ENCODE results near the gene DYNC1LI2.
A peak's percentile ranks its signal among the peaks of the same experiment; 100 is the strongest.

Gene DYNC1LI2

DNA sequence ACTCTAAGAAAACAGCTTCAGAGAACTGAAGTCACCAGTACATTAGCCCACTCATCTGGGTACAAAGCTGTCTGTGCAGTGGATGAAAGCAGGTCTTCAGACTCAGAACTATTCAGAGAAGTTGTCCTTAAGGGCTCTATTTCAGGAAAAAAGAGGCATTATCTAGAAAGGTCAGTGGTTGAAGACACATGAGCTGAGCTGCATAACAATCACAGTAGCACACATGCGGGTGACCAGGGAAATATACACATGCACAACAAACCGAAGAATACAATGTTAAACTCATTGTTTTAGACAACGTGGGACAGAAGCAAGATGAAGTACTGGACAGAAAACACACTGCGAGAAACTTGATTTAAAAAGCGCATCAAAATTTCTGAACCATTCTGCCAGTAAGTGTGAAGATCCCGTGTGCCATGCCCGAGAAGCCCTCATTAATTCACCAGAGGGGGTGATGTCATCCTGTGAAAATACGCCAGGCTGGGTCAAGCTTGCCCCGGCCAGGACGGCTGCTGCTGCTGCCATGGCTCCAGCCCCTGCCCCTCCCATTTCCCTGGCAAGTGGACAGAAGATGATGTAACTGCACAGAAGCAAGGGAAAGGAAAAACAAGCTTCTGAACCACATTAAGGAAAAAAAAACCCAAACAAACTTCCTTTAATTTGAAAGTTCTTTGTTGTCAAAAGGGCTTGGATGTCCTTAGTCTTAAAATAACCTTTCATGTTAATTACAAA lies 10.1 kb downstream of the DYNC1LI2 start:
- no peak overlapping the region for H3K27ac ChIP-seq (ENCODE audit: insufficient read depth, low read length, poor library complexity, severe bottlenecking)
- no peak overlapping the region for H3K4me3 ChIP-seq (ENCODE audit: insufficient read depth, low read depth, low read length, poor library complexity, severe bottlenecking)
- no peaks in the 10 kb centered on the region for H3K4me1 ChIP-seq (ENCODE audit: control insufficient read depth, insufficient read depth, low read length, poor library complexity, severe bottlenecking)
- no peaks in the 10 kb centered on the region for H3K27me3 ChIP-seq (replicated peaks; ENCODE audit: control insufficient read depth, insufficient read depth, low read length, poor library complexity, severe bottlenecking)
- peaks cover 69% of the 10 kb centered on the region for H3K36me3 ChIP-seq (ENCODE audit: control insufficient read depth, insufficient read depth, low read length)
- H3K9me3 ChIP-seq (ENCODE audit: control insufficient read depth, low read length): no peaks in the 10 kb centered on the region
- DNase-seq: no peak

DNA sequence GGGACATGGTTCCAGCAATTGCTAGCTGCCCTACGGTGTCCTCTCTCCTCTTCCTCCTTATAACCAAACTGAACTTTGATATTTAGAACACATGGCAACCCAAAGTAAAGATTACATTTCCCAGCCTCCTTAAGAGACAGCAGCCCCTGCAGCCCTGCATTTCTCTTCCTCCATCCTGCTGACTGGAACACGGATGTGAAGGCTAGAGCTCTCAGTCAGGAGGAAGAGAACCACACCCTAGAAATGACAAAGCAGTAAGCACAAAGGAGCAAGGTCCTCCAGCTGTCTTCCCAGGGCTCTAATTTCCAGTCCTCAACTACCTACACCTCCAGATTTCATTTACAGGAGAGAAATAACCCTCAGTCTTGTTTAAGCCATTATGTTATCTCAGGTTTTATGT lies 10.9 kb downstream of the DYNC1LI2 start:
- peaks cover 72% of the 10 kb centered on the region for H3K36me3 ChIP-seq (ENCODE audit: control insufficient read depth, insufficient read depth, low read length)
- no peaks in the 10 kb centered on the region for H3K27me3 ChIP-seq (replicated peaks; ENCODE audit: control insufficient read depth, insufficient read depth, low read length, poor library complexity, severe bottlenecking)
- H3K4me1 ChIP-seq (ENCODE audit: control insufficient read depth, insufficient read depth, low read length, poor library complexity, severe bottlenecking): no peaks in the 10 kb centered on the region
- no peak overlapping the region for H3K4me3 ChIP-seq (ENCODE audit: insufficient read depth, low read depth, low read length, poor library complexity, severe bottlenecking)
- no peaks in the 10 kb centered on the region for H3K9me3 ChIP-seq (ENCODE audit: control insufficient read depth, low read length)
- no peak for DNase-seq
- no peak overlapping the region for H3K27ac ChIP-seq (ENCODE audit: insufficient read depth, low read length, poor library complexity, severe bottlenecking)

DNA sequence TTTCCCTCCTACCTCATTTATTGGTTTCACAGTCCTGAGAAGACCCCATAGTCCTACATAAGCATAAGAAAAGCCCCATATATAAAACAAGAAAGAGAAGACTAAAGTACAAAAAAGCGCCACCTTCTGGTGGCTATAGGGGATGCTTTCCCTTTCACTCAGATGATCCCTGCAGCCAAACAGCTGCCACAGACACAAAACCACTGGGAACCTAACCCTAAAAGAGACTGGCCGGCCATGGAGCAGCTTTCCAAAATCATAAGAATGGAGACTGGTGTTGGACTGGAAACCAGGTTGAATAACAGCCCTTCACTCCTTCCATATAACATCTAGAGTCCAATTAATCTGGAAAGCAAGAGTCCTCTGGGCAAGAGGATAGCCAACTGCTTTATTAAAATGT lies 11.4 kb downstream of the DYNC1LI2 start:
- peaks cover 72% of the 10 kb centered on the region for H3K36me3 ChIP-seq (ENCODE audit: control insufficient read depth, insufficient read depth, low read length)
- no peak overlapping the region for H3K27ac ChIP-seq (ENCODE audit: insufficient read depth, low read length, poor library complexity, severe bottlenecking)
- H3K9me3 ChIP-seq (ENCODE audit: control insufficient read depth, low read length): no peaks in the 10 kb centered on the region
- no peaks in the 10 kb centered on the region for H3K4me1 ChIP-seq (ENCODE audit: control insufficient read depth, insufficient read depth, low read length, poor library complexity, severe bottlenecking)
- H3K27me3 ChIP-seq (replicated peaks; ENCODE audit: control insufficient read depth, insufficient read depth, low read length, poor library complexity, severe bottlenecking): no peaks in the 10 kb centered on the region
- no peak overlapping the region for H3K4me3 ChIP-seq (ENCODE audit: insufficient read depth, low read depth, low read length, poor library complexity, severe bottlenecking)
- peak in 1 of 3 donors; percentile 2 for DNase-seq

DNA sequence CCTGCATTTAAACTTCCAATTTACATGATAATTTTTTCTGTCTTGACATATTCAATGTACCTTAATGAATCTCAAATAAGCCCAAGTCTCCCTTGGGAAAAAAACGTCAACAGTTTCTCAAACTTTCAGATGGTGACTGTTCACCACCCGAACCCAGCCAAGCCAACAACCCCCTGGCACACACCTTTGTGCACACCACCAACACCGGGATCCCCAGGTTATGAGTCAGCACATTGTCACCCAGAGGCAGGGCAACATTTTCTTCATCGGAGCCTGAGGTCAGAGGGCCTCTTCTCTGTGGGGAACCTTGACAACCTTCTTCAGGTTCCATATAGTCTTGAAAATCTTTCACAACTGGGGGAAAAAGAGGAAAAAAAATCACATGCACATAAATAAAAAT lies 15.5 kb downstream of the DYNC1LI2 start:
- no peaks in the 10 kb centered on the region for H3K27me3 ChIP-seq (replicated peaks; ENCODE audit: control insufficient read depth, insufficient read depth, low read length, poor library complexity, severe bottlenecking)
- peaks cover 74% of the 10 kb centered on the region for H3K36me3 ChIP-seq (ENCODE audit: control insufficient read depth, insufficient read depth, low read length)
- DNase-seq: no peak
- no peaks in the 10 kb centered on the region for H3K4me1 ChIP-seq (ENCODE audit: control insufficient read depth, insufficient read depth, low read length, poor library complexity, severe bottlenecking)
- no peak overlapping the region for H3K4me3 ChIP-seq (ENCODE audit: insufficient read depth, low read depth, low read length, poor library complexity, severe bottlenecking)
- H3K9me3 ChIP-seq (ENCODE audit: control insufficient read depth, low read length): no peaks in the 10 kb centered on the region
- H3K27ac ChIP-seq (ENCODE audit: insufficient read depth, low read length, poor library complexity, severe bottlenecking): no peak overlapping the region

DNA sequence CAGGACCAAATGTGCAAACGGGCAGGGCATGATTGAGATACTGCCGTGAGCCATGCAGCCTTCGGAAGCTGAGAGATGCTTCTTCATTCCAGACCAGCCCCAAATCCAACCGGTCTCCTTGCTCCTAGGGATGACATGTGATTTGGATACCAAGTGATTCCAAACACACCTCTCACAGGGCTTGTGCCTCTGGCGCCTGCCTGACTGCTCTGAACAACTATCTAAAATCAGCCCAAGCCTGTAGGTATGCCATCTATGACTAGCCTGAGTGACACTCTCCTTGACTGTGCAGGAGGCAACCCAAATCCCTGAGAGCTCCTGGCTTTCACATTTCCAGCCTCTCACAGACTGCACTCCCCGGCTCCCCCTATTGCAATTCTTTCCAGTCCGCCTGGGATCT lies 20.3 kb downstream of the DYNC1LI2 start:
- peaks cover 77% of the 10 kb centered on the region for H3K36me3 ChIP-seq (ENCODE audit: control insufficient read depth, insufficient read depth, low read length)
- H3K4me1 ChIP-seq (ENCODE audit: control insufficient read depth, insufficient read depth, low read length, poor library complexity, severe bottlenecking): no peaks in the 10 kb centered on the region
- H3K4me3 ChIP-seq (ENCODE audit: insufficient read depth, low read depth, low read length, poor library complexity, severe bottlenecking): no peak overlapping the region
- no peak overlapping the region for H3K27ac ChIP-seq (ENCODE audit: insufficient read depth, low read length, poor library complexity, severe bottlenecking)
- H3K9me3 ChIP-seq (ENCODE audit: control insufficient read depth, low read length): no peaks in the 10 kb centered on the region
- no peak for DNase-seq
- H3K27me3 ChIP-seq (replicated peaks; ENCODE audit: control insufficient read depth, insufficient read depth, low read length, poor library complexity, severe bottlenecking): no peaks in the 10 kb centered on the region

DNA sequence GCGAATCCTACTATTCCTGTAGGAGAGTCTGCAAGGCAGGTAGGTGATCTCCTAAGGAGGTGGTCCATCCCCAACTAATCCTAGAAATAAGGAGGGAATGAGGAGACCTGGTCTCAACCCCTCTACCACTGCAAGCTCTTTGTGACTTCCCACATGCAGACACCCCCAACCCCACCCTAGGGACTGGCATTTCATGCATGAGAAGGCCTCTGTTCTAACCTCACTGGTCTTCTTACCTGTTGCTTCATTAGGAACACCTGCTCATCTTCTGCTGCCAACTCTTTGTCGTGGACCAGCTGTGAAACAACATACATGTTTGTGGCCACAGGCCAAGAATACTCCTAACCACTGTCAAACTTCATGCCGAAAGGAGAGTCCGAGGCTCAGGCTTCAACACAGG lies 22.6 kb downstream of the DYNC1LI2 start:
- no peaks in the 10 kb centered on the region for H3K9me3 ChIP-seq (ENCODE audit: control insufficient read depth, low read length)
- no peaks in the 10 kb centered on the region for H3K27me3 ChIP-seq (replicated peaks; ENCODE audit: control insufficient read depth, insufficient read depth, low read length, poor library complexity, severe bottlenecking)
- H3K4me3 ChIP-seq (ENCODE audit: insufficient read depth, low read depth, low read length, poor library complexity, severe bottlenecking): no peak overlapping the region
- H3K36me3 ChIP-seq (ENCODE audit: control insufficient read depth, insufficient read depth, low read length): peaks cover 77% of the 10 kb centered on the region
- no peak for DNase-seq
- no peaks in the 10 kb centered on the region for H3K4me1 ChIP-seq (ENCODE audit: control insufficient read depth, insufficient read depth, low read length, poor library complexity, severe bottlenecking)
- no peak overlapping the region for H3K27ac ChIP-seq (ENCODE audit: insufficient read depth, low read length, poor library complexity, severe bottlenecking)

DNA sequence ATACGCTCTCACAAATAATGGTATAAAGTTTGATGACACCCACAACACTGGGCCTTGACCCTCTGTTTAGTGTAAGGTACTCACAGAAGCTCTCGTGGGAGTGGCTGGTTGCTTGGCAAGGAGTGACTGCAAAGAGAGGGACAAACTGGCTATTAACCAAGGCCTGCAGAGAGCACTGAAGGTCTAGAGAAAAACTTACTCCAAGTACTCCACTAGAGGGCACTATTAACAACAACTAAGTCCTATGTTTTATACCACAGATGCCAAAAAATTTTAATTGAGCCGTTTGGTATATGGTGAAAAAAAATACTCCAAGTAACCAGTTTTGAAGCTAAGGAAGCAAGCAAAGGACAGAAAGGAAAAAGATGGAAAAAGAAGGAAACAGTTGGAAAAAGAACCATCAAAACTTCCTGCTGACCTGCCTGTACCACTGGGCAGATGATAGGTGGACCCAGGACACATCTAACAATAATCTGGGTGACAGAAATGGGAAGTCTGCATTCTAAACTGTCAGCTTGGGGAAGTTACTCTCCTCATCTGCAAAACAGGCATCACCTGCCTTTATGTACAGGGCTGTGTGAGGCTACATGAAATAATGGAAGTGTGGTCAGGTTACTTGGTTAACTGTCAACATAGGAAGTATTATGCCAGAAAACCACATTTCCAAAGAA lies 23.2 kb downstream of the DYNC1LI2 start:
- DNase-seq: no peak
- Histone ChIP-seq H3K4me3 (ENCODE audit: insufficient read depth, low read depth, low read length, poor library complexity, severe bottlenecking) (no peak overlapping the region), H3K9me3 (ENCODE audit: control insufficient read depth, low read length) (no peaks in the 10 kb centered on the region), H3K27ac (ENCODE audit: insufficient read depth, low read length, poor library complexity, severe bottlenecking) (no peak overlapping the region), H3K4me1 (ENCODE audit: control insufficient read depth, insufficient read depth, low read length, poor library complexity, severe bottlenecking) (no peaks in the 10 kb centered on the region), H3K27me3 (replicated peaks; ENCODE audit: control insufficient read depth, insufficient read depth, low read length, poor library complexity, severe bottlenecking) (no peaks in the 10 kb centered on the region), H3K36me3 (ENCODE audit: control insufficient read depth, insufficient read depth, low read length) (peaks cover 77% of the 10 kb centered on the region)

DNA sequence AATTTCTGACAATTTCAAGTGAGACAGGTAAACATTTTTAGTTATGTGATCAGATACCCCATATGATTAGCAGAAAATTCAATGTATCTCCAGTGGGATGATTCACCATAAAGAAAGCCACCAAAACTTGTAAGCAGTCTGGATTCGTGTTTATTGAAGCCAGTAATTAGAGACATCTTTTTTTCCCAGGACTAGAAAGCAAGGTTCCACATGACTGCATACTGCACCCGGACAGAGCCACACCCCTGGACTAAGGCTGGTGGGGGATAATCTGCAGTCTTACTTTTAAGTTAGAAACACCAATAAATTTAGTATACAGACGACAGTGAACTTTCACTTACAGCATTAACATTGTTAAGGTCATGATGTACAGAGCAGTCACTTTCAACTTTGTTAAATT lies 30.6 kb downstream of the DYNC1LI2 start:
- H3K27ac ChIP-seq (ENCODE audit: insufficient read depth, low read length, poor library complexity, severe bottlenecking): no peak overlapping the region
- no peak overlapping the region for H3K4me3 ChIP-seq (ENCODE audit: insufficient read depth, low read depth, low read length, poor library complexity, severe bottlenecking)
- DNase-seq: no peak
- H3K36me3 ChIP-seq (ENCODE audit: control insufficient read depth, insufficient read depth, low read length): peaks cover 40% of the 10 kb centered on the region
- no peaks in the 10 kb centered on the region for H3K4me1 ChIP-seq (ENCODE audit: control insufficient read depth, insufficient read depth, low read length, poor library complexity, severe bottlenecking)
- H3K27me3 ChIP-seq (replicated peaks; ENCODE audit: control insufficient read depth, insufficient read depth, low read length, poor library complexity, severe bottlenecking): no peaks in the 10 kb centered on the region
- H3K9me3 ChIP-seq (ENCODE audit: control insufficient read depth, low read length): no peaks in the 10 kb centered on the region

DNA sequence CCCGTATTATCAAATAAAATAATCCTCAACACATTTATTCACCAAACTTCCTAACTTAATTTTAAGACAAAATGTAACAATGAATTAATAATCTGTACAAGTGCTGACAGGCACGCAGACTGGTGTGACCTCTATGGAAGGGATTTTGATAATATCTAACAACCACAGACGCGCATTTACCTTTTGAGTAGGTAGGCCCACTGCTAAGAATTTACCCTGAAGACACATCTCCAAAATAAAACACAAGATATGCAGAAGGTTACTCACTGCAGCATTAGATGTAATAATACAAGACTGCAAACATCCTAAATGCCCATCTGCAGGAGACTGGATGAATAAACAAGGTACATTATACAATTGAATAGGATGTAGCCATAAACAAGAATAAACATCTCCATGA lies 32.2 kb downstream of the DYNC1LI2 start:
- H3K27ac ChIP-seq (ENCODE audit: insufficient read depth, low read length, poor library complexity, severe bottlenecking): no peak overlapping the region
- H3K9me3 ChIP-seq (ENCODE audit: control insufficient read depth, low read length): no peaks in the 10 kb centered on the region
- no peaks in the 10 kb centered on the region for H3K27me3 ChIP-seq (replicated peaks; ENCODE audit: control insufficient read depth, insufficient read depth, low read length, poor library complexity, severe bottlenecking)
- H3K4me1 ChIP-seq (ENCODE audit: control insufficient read depth, insufficient read depth, low read length, poor library complexity, severe bottlenecking): no peaks in the 10 kb centered on the region
- H3K36me3 ChIP-seq (ENCODE audit: control insufficient read depth, insufficient read depth, low read length): peaks cover 27% of the 10 kb centered on the region
- no peak for DNase-seq
- H3K4me3 ChIP-seq (ENCODE audit: insufficient read depth, low read depth, low read length, poor library complexity, severe bottlenecking): no peak overlapping the region

DNA sequence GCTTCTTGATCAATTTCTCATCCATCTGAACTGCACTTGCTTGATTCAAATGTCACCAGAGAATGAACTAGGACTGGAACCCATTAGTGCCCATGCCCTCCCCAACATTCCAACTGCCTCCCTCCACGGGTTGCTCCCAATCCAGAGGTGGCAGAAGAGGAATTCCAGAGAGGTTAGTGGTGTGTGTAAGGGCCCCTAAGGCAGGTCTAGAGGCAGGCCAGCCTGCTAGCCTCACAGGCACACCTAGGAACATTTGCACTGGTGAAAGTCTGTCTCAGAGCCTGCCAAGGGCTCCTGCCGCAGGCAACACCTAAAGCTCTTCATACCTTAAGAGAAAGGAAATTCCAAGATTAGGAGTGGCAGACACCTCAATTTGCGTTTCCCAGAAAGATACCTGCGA lies 33.6 kb downstream of the DYNC1LI2 start:
- H3K4me1 ChIP-seq (ENCODE audit: control insufficient read depth, insufficient read depth, low read length, poor library complexity, severe bottlenecking): no peaks in the 10 kb centered on the region
- H3K9me3 ChIP-seq (ENCODE audit: control insufficient read depth, low read length): no peaks in the 10 kb centered on the region
- H3K27me3 ChIP-seq (replicated peaks; ENCODE audit: control insufficient read depth, insufficient read depth, low read length, poor library complexity, severe bottlenecking): no peaks in the 10 kb centered on the region
- no peak overlapping the region for H3K4me3 ChIP-seq (ENCODE audit: insufficient read depth, low read depth, low read length, poor library complexity, severe bottlenecking)
- H3K27ac ChIP-seq (ENCODE audit: insufficient read depth, low read length, poor library complexity, severe bottlenecking): no peak overlapping the region
- peaks cover 12% of the 10 kb centered on the region for H3K36me3 ChIP-seq (ENCODE audit: control insufficient read depth, insufficient read depth, low read length)
- DNase-seq: no peak

All from effector memory CD4-positive, alpha-beta T cell (primary cell).